ENCODE data around the gene ROBO2.

GRCh38 chr3:77086408-77086807 is 46.5 kb downstream of the ROBO2 start:
- no peak for TF ChIP-seq POLR2A (IDR thresholded peaks at IDR 0.05; ENCODE audit: low read depth, low read length)
- TF ChIP-seq TAF1 (IDR thresholded peaks at IDR 0.05; ENCODE audit: borderline replicate concordance, low read depth, low read length): no peak
- no peak for TF ChIP-seq POLR2AphosphoS5 (IDR thresholded peaks at IDR 0.05; ENCODE audit: low read depth, low read length)

All from GM12892 (cell line).